GM19193 (cell line): ENCODE results near the gene VPS8.

Experiments
- POLR2A ChIP-seq: IDR thresholded peaks from 4 replicates; pipeline ENCODE4 v1.6.1; 2011; ENCODE audit not compliant: insufficient read depth, insufficient read length; ENCODE audit errors: extremely low read depth

The VPS8 gene

GRCh38 chr3:184949251-184949965, 137.4 kb downstream of the VPS8 start:
- no peak for TF ChIP-seq POLR2A

- TF ChIP-seq POLR2A, result no peak
Measured at GRCh38 chr3:184952671-184953070, 140.7 kb downstream of the VPS8 start.

- TF ChIP-seq POLR2A, result no peak
Measured at GRCh38 chr3:184953401-184953800, 141.4 kb downstream of the VPS8 start.

- TF ChIP-seq POLR2A, result no peak
Measured at GRCh38 chr3:184954251-184954650, 142.3 kb downstream of the VPS8 start.

- no peak for TF ChIP-seq POLR2A
Measured at GRCh38 chr3:184965639-184966430, 153.9 kb downstream of the VPS8 start.

- no peak for TF ChIP-seq POLR2A
Measured at GRCh38 chr3:184968115-184968514, 156.1 kb downstream of the VPS8 start.

GRCh38 chr3:184970186-184970585, 158.2 kb downstream of the VPS8 start:
- TF ChIP-seq POLR2A, result no peak

GRCh38 chr3:184977796-184978195, 165.8 kb downstream of the VPS8 start:
- no peak for TF ChIP-seq POLR2A

- TF ChIP-seq POLR2A, result no peak
Measured at GRCh38 chr3:184981071-184981470, 169.1 kb downstream of the VPS8 start.

- TF ChIP-seq POLR2A, result no peak
Measured at GRCh38 chr3:184982076-184982475, 170.1 kb downstream of the VPS8 start.

GRCh38 chr3:184985586-184985985, 173.6 kb downstream of the VPS8 start:
- TF ChIP-seq POLR2A, result no peak

- no peak for TF ChIP-seq POLR2A
Measured at GRCh38 chr3:184986366-184986889, 174.5 kb downstream of the VPS8 start.

- TF ChIP-seq POLR2A, result no peak
Measured at GRCh38 chr3:184993394-184993793, 181.4 kb downstream of the VPS8 start.

- no peak for TF ChIP-seq POLR2A
Measured at GRCh38 chr3:185009650-185010049, 197.7 kb downstream of the VPS8 start.

GRCh38 chr3:185021256-185021655, 209.3 kb downstream of the VPS8 start:
- no peak for TF ChIP-seq POLR2A

GRCh38 chr3:185024406-185024805, 212.4 kb downstream of the VPS8 start:
- TF ChIP-seq POLR2A, result no peak
